DND-41 (cell line): ENCODE measurements around the gene ACER3.

ENCODE experiments used
- ATAC-seq: fragments of 200-7000 bp; cut with Tn5 transposase; 3 replicates; pipeline ENCODE4 v1.9.1; 2021; ENCODE audit warnings: low read depth; ENCODE audit not compliant: insufficient read depth
- DNase-seq: peaks from one replicate; pipeline ENCODE4 v3.0.0-alpha.2; 2020
- H2AFZ ChIP-seq: 2 replicates; pipeline ENCODE4 v1.6.0; 2012; ENCODE audit warnings: low read depth, low read length
- H3K27ac ChIP-seq: 2 replicates; pipeline ENCODE4 v1.5.1; 2012; ENCODE audit warnings: low read length, inconsistent platforms
- H3K27me3 ChIP-seq: fragments of 200-600 bp; sonication (generic); 2 replicates; pipeline ENCODE4 v1.6.0; 2012; ENCODE audit warnings: low read length, mild to moderate bottlenecking, inconsistent platforms; ENCODE audit not compliant: insufficient read depth, poor library complexity
- H3K36me3 ChIP-seq: 2 replicates; pipeline ENCODE4 v1.5.1; 2012; ENCODE audit warnings: low read length, inconsistent platforms; ENCODE audit not compliant: insufficient read depth
- H3K4me1 ChIP-seq: 2 replicates; pipeline ENCODE4 v1.5.1; 2012; ENCODE audit warnings: mild to moderate bottlenecking, low read length; ENCODE audit not compliant: insufficient read depth
- H3K4me2 ChIP-seq: 2 replicates; pipeline ENCODE4 v1.6.0; 2012; ENCODE audit warnings: mild to moderate bottlenecking, moderate library complexity, low read length, inconsistent platforms; ENCODE audit not compliant: insufficient read depth
- H3K4me3 ChIP-seq, 2 experiments: fragments of 200-600 bp in 1 of 2; shearing (Covaris generic) in 1 of 2; 2 replicates each; pipeline ENCODE4 v1.5.1; 2012 to 2016; ENCODE audit warnings: inconsistent platforms in 2 of 2, low read length in 2 of 2, mild to moderate bottlenecking in 2 of 2, low read depth in 1 of 2, moderate library complexity in 1 of 2
- H3K79me2 ChIP-seq: 2 replicates; pipeline ENCODE4 v1.6.0; 2012; ENCODE audit warnings: low read length, inconsistent platforms; ENCODE audit not compliant: insufficient read depth
- H3K9ac ChIP-seq: 2 replicates; pipeline ENCODE4 v1.6.0; 2012; ENCODE audit warnings: low read depth, mild to moderate bottlenecking, inconsistent platforms, low read length, moderate library complexity
- H3K9me3 ChIP-seq: 2 replicates; pipeline ENCODE4 v1.5.1; 2012; ENCODE audit warnings: low read length, moderate library complexity, mild to moderate bottlenecking, inconsistent platforms; ENCODE audit not compliant: insufficient read depth, severe bottlenecking
- H4K20me1 ChIP-seq: 2 replicates; pipeline ENCODE4 v1.6.0; 2012; ENCODE audit warnings: low read length; ENCODE audit not compliant: insufficient read depth
- EZH2 ChIP-seq: IDR thresholded peaks from 3 replicates; pipeline ENCODE4 v1.6.1; 2012; ENCODE audit warnings: borderline replicate concordance, low read depth, mild to moderate bottlenecking, moderate library complexity, low read length, inconsistent platforms; ENCODE audit not compliant: severe bottlenecking
- TF ChIP-seq, protein P1 (sequence below): IDR thresholded peaks from 2 replicates; pipeline ENCODE4 v1.5.1; 2012; ENCODE audit warnings: borderline replicate concordance, low read length, moderate library complexity, mild to moderate bottlenecking; ENCODE audit not compliant: poor library complexity, severe bottlenecking; ENCODE audit errors: extremely low read depth

The ACER3 gene

DNA sequence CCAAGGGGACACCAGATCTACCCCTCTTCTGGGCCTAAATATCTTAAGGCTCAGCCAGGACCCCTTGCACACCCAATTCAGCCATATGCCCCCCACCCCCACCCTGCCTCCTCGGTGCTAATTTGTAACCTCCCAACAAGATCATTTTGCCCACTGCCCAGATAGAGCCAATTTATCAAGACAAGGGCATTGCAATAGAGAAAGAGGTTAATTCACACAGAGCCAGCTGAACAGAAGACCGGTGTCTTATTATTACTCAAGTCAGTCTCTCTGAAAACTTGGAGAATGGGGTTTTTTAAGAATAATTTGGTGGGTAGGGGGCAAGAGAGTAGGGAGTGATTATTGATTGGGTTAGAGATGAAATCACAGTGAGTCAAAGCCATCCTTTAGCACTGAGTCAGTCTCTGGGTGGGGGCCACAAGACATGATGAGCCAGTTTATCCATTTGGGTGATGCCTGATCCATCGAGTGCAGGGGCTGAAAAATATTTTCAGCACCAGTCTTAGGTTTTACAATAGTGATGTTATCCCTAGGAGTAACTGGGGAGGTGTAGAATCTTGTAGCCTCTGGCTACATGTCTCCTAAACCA is 196.2 kb downstream of the ACER3 start:
- Histone ChIP-seq H3K79me2 (no peaks in the 10 kb centered on the region), H3K9me3 (peaks cover 15% of the 10 kb centered on the region), H3K4me1 (no peaks in the 10 kb centered on the region), H3K9ac (no peak overlapping the region), H3K4me3 (no peak overlapping the region), H3K27me3 (peaks cover 3% of the 10 kb centered on the region), H3K27ac (no peak overlapping the region), H3K4me2 (no peak overlapping the region), H4K20me1 (no peaks in the 10 kb centered on the region), H3K36me3 (no peaks in the 10 kb centered on the region), H2AFZ (no peak overlapping the region)
- DNase-seq (no peak), ATAC-seq (no peak)
- TF ChIP-seq, protein P1, sequence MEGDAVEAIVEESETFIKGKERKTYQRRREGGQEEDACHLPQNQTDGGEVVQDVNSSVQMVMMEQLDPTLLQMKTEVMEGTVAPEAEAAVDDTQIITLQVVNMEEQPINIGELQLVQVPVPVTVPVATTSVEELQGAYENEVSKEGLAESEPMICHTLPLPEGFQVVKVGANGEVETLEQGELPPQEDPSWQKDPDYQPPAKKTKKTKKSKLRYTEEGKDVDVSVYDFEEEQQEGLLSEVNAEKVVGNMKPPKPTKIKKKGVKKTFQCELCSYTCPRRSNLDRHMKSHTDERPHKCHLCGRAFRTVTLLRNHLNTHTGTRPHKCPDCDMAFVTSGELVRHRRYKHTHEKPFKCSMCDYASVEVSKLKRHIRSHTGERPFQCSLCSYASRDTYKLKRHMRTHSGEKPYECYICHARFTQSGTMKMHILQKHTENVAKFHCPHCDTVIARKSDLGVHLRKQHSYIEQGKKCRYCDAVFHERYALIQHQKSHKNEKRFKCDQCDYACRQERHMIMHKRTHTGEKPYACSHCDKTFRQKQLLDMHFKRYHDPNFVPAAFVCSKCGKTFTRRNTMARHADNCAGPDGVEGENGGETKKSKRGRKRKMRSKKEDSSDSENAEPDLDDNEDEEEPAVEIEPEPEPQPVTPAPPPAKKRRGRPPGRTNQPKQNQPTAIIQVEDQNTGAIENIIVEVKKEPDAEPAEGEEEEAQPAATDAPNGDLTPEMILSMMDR: no peak
- no peak for TF ChIP-seq EZH2

DNA sequence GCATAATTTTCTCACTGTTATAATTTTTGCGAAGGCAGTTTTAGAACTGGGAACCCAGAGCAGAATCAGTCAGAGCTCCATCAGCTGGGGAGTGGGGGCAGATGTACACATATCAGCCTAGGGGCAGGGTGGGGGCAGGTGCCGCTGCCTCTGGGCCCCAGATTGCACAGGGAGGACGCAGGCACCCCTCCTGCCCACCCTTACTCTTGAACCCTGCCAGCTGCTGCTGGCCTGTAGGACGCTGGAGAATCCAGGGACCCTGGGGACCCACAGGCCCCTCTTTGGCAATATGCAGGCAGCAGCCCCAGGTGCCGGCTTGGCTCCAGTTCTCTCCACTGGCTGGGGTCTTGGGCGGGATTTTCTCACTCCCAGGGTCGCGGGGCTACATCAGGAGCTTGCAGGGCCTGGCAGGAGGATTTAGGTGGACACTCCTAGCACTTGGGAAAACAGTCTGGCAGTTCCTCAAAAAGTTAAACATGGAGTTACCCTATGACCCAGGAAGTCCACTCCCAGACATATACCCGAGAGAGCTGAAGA is 197.3 kb downstream of the ACER3 start:
- no peak for ATAC-seq
- Histone ChIP-seq H2AFZ (no peak overlapping the region), H3K27ac (no peak overlapping the region), H4K20me1 (no peaks in the 10 kb centered on the region), H3K9me3 (peaks cover 15% of the 10 kb centered on the region), H3K4me1 (no peaks in the 10 kb centered on the region), H3K79me2 (no peaks in the 10 kb centered on the region), H3K4me2 (no peak overlapping the region), H3K4me3 (no peak overlapping the region), H3K27me3 (peaks cover 3% of the 10 kb centered on the region), H3K9ac (no peak overlapping the region), H3K36me3 (no peaks in the 10 kb centered on the region)
- TF ChIP-seq, protein P1: no peak
- no peak for TF ChIP-seq EZH2
- DNase-seq: no peak

- Histone ChIP-seq H3K36me3 (no peaks in the 10 kb centered on the region), H3K4me3 (no peak overlapping the region), H3K9ac (no peak overlapping the region), H3K4me1 (no peaks in the 10 kb centered on the region), H3K9me3 (peaks cover 15% of the 10 kb centered on the region), H2AFZ (no peak overlapping the region), H3K79me2 (no peaks in the 10 kb centered on the region), H3K27ac (no peak overlapping the region), H4K20me1 (no peaks in the 10 kb centered on the region), H3K4me2 (no peak overlapping the region), H3K27me3 (peaks cover 3% of the 10 kb centered on the region)
- ATAC-seq (no peak), DNase-seq (no peak)
- no peak for TF ChIP-seq EZH2
- TF ChIP-seq, protein P1: no peak
Measured at GRCh38 chr11:77058900-77059299, 198.2 kb downstream of the ACER3 start.
